ENCODE results near the gene DDX1.

Gene DDX1

DNA sequence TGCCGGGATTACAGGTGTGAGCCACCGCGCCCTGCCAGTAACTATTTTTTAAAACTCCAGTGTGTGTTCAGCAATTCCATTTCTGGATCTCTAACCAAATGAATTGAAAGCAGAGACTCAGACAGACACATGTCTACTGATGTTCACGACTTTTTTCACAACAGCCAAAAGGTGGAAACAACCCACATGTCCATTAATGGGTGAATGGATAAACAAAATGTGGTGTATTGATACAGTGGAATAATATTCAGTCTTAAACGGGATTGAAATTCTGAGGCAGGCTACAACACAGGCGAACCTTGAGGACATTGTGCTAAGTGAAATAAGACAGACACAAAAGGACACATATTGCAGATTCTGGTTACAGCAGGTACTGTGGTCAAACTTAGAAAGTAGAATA is 55.0 kb downstream of the DDX1 start:
- ATAC-seq (no peak), DNase-seq (no peak)

DNA sequence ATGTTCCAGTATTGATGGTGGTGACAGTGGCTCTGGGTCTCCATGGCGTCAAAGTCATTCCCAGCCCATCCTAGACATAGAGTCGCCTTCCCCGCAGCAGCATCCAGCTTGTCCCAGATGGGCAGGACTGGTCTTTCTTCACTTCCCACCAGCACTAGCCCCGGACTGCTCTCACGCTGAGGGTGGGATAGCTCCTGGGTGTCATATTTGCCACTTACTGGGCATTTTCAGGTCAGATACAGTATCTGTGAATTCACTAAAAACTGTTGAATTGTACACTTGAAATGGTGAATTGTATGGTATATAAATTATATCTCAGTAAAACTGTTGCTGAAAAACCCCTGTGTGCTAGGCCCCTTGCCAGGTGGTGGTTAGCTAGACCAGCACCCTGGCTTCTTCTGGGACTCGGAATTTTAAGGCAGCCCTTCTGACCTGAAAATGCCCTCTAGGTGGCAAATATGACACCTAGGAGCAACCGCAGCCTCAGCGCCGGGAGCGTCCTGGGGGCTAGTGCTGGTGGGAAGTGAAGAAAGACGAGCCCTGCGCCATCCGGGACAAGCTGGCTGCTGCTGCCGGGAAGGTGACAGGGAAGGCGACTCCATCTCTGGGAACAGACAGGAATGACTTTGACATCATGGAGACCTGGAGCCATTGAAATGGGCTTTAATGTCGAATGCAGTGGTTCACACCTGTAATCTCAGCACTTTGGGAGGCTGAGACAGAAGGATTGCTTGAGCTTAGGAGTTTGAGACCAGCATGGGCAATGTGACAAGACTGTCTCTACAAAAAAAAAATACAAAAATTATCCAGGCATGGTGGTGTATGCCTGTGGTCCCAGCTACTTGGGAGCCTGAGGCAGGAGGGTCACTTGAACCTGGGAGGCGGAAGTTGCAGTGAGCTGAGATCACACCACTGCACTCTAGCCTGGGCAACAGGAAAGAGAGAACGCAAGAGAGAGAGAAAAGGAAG is 56.2 kb downstream of the DDX1 start:
- no peak for DNase-seq
- no peak for ATAC-seq

DNA sequence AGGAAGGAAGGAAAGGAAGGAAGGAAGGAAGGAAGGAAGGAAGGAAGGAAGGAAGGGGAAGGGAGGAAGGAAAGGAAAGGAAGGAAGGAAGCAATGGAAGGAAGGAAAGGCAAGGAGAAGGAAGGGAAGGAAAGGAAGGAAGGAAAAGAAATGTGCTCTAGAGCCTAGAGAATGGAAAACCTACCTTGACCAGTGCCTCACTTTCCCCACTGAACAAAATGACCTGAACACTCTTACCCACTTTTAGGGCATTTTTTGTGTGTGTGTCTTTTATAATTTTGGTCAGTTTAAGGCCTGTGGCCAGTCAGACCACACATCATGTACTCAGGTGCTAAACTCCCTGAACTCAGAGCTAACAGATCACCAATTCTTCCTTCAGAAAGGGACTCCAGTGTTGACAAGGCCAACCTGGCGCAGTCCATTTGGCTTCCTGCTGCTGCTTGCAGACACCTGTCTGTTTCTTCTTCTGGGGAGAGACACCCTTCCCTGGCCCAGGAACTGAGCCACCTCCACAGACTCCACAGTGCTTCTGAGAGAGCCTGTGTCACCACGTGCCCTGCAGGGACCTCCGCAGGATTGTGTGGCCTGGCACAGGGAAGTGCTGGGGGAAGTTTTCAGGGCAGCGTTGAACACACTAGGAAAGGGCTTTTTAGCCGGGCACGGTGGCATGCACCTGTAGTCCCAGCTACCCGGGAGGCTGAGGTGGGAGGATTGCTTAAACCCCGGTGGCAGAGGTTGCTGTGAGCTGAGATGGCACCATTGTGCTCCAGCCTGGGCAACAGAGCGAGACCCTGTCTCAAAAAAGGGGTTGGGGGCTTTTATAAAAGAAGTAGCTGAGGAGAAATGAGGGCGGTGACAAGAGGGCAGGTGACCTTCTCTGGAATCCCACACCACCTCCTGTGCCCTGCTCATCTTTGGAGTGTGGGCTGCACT is 57.2 kb downstream of the DDX1 start:
- no peak for DNase-seq
- no peak for ATAC-seq

DNA sequence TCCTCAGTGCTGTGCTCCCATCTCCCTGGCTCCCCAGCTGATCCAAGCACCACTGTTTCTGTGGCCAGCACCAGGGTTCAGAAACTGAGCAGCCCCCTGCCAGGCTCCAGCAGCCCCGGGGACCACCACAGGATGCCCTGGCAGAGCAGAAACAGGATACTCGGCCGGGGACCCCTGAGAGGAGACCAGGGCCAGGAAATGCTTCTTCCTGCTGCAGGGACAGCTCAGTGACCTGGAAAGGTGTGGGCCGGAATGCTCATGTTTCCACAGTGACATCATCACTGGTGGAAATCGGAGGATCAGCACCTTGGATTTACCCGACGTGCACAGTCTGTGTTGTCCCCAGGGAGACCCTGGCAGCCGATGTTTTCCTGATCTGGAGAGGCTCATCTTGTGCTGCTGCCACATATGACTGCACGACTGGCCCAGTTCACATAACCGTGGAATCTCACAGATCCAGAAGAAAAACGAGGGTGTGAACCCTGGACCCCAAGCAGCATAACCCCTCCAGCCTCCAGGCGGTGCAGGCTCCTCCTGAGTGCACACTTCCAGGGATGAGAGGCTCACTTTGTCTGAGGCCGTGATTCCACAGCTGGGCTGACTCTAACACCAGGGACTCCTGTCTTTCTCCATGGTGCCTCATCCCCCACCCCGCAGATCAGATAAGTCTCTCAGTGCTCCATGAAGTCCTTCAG is 58.0 kb downstream of the DDX1 start:
- DNase-seq (no peak), ATAC-seq (no peak)

DNA sequence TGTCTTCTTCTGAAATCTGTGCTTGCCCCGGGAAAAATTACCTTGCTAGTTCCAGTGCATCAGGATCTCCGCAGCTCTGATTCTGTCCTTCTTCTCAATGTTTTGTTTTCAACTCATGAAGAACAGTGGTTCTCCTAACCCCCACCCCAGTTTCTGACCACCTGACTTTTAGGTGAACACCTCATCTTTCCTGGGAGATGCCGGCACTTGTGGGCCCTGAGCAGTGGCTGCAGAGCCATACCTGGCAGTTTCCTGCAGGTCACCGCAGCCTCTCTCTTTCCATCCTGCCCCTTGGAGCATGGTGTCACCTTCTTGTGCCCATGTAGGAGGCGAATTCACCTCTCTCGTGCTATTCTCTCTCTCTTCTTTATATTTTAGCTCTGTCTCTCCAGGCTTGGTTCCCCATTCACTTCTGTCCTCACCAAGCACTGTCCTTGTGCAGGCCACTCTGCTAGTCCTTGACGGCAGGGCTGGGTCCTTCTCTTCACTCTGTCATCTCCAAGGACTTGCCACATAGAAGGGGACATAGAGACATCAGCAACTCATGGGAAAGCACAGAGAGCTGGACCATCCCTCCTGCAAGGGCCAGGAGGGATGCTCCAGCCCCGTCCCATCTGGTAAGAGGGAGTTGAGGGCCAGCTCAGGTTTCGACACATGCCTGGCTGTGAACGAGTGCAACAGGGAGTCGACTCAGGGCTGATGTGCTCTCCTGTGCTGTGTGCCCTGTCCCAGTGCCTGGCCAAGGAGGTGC is 59.1 kb downstream of the DDX1 start:
- DNase-seq (no peak), ATAC-seq (no peak)

DNA sequence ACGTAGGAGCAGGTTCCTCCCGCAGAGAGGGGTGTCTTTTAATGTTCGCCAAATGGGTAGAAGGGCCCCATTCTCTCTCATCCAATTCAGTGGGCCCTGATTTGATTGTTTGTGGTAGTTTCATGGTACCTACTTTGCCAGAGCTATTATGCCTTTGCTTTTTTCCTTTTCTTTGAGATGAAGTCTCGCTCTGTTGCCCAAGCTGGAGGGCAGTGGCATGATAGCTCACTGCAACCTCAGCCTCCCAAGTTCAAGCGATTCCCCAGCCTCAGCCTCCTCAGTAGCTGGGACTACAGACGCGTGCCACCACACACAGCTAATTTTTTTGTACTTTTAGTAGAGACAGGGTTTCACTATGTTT is 59.7 kb downstream of the DDX1 start:
- ATAC-seq = no peak
- DNase-seq = no peak

DNA sequence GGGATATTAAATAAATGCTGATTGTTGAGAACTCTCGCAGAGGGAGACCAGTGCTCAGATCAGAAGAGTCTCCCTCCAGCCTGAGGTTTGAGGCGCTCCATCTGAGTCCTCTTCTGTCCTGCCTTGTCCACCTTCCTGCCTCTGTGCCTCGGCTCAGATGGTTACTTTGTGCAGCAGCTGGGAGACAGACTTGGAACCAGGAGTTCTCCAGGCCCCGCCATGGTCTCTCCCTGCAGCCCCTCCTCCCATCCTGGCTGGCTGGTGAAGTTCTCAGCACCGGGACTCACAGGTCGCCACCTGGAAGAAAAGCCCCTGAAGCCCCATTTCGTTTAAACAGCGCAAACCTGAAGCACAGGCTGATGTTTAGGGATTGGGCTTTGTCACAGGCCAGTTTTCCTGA is 60.6 kb downstream of the DDX1 start:
- DNase-seq (no peak), ATAC-seq (no peak)

DNA sequence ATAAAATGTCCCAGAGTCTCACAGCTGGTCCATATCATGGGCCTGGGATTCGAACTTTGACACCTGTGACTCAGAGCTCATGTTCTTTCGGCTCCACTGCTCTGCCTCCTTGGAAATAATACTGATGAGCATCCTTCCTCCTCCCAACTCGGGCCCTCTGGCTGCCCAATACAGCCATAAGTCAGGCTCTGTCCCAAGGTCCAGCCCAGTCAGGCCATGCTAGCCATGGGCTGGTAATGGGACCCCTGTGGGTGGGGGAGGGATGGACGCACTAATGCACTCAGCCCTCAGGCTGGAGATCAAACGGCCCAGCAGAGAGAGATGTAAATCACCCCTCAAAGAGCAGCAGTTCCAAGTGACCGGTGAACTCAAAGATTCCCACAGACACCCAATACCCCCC is 61.1 kb downstream of the DDX1 start:
- DNase-seq = no peak
- ATAC-seq = no peak

DNA sequence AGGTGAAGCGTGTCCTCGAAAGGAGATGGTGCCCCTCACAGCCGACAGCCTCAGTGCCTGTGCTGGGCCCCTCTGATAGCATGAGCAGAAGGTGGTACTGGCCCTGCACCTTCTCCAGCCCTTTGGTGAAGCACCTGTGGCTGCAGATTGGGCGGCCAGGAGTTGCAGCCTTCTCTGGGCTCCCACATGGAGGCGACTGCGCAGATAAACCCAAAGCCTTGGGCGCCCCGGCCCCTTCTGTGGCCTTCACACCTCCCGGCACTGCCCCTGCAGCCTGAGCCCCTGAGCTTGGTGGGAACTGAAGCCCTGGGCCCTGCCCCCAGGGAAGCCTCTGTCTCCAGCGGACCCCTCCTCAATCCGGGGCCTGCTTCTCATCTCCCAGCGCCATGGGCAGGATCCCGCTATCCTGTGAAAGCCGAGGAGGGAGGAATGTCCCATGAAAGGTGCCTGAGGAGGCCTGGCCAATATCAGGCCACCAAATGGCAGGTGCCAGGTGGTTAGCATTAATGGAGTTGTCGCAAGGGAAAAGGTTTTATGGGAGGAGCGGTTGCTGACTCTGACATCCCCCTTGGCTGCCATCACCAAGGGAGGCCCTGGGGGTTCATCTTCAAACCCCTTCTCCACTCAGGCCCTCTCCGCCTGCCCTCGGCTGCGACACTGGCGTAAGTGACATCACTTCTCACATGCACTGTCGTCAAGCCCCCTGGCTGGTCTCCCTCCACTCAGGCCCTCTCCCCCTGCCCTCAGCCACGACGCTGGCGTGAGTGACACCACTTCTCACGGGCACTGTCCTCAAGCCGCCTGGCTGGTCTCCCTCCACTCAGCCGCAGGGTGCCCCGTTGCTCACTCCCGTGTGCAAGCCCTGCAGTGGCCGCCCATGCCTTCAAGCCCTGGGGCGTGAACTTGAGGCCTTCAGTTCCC is 62.4 kb downstream of the DDX1 start:
- no peak for DNase-seq
- ATAC-seq = no peak

DNA sequence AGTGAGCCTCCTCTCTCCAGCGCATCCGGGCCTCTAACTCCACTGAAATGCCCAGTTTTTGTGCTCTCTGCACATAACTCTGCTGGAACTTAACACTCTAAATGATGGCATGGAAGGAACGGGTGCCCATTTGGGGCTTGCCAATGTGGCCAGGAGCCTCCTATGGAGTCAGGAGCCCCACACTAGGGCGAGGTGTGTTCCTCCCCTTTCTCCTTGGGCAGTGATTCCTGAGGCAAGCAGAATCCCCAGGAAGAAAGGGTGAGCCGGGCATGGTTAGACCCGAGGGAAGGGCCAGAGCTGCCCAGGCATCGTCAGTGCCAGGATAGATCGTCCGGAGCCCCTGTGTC is 63.0 kb downstream of the DDX1 start:
- DNase-seq (no peak), ATAC-seq (no peak)

DNA sequence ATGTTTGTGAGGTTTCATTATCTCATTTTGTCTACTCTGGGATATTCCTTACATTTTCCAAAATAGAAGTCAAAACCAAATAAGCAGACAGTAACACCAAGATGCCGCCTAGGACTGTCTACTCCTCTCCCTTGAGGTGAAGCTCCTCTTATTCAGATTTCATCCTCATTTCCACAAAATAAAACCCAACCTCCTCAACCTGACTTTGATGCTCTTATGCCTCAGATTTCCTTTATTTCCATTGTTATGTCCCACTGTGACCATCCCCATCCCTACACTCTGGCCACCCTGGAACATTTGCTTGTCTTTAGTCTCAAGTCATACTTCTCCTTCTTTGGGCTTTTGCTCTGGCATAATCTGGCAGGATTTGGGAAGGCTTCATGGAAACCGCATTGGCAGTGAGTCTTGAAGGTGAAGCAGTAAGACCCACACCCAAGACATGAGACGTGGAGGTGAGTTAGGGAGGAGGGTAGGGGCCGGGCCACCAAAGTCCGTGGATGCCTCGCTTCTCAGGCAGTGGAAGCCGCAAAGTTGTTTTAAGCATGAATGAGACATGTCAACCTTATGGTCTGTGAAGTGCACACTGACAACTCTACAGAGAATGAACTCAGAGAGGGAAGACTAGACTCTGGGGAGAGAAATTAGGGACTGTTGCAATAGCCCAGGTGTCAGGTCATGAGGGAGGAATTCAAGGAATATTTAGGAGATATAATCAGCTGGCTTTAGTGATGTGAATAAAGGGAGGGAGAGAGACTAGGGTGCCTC is 63.6 kb downstream of the DDX1 start:
- DNase-seq = no peak
- no peak for ATAC-seq

DNA sequence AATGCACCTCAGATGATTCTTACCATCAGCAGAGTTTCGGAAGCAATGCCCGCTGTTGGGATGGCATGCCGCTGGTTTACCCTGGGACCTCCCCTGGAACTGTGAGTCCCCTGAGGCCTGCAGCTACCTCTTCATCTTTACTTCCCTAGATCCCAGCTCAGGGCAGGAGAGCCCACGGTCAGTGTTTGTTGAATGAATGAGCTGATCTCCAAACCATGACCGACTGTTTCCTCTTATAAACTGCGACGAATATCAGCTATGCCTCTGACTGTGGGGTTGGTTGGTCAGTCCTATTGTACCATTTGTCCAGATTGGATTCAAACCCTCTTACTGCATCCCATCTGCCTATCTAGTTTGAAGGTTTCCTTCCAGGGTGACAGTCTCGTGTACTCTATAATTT is 64.4 kb downstream of the DDX1 start:
- DNase-seq (no peak), ATAC-seq (no peak)

DNA sequence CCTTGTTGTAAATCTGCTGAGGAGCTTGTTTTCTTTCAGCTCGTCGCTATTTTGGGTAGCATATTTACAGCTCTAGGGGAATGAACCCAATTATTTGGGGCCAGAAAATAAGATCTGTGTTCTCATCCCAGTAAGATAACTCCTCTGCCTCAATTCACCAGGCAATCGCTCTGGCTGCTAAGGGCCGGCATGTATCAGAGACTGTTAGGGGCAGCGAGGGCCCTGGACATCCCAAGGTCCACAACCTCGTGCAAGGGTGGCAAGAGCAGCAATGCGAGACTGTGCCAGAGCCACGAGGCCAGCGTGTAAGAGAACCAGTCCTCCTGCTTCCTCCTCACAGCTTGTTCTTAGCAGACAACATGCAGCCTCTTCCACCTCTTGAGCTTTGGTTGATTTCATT is 66.1 kb downstream of the DDX1 start:
- no peak for DNase-seq
- no peak for ATAC-seq

DNA sequence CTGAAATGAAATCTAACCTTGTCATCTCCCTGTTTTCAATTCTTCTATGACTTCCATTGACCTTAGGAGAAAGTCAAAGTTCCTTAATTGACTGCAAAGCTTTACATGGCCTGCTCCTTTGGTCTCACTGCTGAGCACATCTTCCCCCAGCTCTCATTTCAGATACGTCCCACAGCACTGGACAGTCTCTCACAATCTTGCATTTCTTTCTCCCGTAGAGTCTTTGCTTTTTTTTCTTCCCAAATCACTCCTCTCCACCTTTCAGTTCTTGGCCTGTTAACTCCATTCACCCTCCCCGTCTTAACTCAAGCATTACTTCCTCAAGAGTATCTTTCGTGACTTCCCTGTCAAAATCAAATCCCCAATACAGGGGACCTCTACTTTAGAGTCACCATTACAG is 67.2 kb downstream of the DDX1 start:
- ATAC-seq (no peak), DNase-seq (no peak)

DNA sequence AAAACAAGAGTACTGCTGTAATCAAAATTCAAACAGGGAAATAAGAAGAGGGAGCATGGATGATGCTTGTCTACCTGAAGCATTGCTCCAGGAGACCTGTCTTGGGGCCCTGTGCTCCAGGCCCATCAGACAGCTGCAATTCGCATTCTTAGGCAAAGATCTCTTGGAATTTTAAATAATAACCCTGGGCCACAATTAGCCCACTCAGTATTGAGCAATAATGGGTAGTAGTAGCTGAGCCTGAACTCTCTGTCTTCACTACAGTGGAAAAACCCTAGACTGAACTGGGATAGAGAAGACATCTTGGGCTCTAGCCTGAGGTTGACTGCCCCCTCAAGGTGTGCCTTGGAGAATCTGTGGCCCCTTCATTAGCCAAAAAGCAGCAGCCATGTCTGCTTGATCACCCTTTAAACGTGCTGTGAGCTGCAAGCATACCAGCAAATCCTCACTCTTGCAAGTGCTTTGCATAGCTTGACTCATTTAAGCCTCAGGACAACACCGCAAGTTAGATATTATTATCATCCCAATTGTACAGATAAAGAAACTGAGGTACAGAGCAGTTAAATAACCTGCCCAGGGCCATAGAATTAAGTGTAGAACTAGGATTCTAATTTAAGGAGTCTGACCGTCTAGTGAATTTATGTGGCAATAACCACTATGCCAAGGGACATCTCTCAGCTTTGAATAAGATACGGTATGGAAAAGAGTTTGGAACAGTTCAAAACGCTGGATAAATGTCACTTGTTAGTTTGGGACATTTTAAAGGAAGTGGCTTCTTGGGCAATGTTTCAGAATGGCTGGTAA is 69.0 kb downstream of the DDX1 start:
- ATAC-seq (no peak), DNase-seq (no peak)

DNA sequence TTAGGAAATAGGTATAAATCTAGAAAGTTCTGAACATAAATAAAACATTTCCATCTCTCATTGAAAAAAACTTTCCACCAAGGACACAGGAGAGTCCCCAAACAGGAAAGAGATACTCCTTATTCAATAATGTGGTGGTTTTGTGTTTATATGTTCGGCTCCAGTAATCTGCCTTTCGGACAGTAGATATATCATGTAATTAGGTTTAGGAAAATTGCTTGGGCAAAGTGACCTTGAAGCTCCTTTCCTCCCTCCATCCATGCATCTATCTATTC is 69.6 kb downstream of the DDX1 start:
- ATAC-seq (no peak), DNase-seq (no peak)

DNA sequence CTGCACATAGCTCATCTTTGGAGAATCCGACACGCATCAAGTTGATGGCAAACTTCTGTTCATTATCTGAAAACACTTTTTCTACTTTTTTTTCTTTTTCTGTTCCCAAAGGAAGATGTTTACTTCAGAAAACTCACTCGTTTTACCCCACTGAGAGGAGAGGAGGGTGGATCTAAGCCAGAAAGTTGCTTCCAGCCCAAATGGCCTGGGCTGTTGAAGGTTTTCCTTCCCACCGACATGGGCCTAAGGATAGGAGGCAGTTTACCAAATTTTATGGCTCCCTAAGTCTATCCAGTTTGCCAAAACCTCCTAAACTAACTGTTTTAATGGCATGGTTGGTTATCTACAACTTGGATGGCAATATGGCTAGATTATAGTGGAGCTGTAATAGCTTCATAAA is 70.4 kb downstream of the DDX1 start:
- DNase-seq (no peak), ATAC-seq (no peak)

DNA sequence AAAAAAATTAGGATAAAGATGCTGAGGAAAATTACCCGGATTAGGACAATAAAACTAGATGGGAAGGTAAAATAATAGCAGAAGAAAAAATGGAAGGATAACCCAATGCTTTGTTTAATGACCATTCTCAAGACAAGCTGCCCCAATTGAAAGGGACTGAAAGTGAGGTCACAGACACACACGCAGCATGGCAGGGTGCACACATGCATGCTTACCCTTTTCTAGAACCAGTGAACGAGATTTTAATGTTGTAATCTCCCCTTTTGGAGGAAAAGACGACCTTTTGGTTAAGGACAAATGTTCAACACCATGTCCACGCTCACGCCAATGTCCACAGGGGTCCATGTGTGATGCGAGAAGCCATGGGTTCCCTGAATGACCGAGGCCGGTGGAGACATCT is 70.9 kb downstream of the DDX1 start:
- ATAC-seq (no peak), DNase-seq (no peak)

DNA sequence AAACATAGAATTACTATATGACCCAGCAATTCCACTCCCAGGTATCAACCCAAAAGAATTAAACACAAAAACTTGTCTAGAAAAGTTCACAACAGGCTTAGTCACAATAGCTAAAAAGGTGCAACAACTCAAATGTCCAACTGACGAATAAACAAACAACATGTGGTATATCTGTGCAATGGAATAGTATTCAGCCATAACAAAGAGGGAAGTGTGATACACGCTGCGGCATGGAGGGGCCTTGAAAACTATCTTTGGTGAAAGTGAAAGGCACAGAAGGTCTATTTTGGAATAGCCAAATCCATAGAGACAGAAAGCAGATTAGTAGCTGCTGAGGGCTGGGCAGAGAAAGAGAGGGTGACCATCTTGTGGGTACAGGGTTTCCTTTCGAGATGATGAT is 72.1 kb downstream of the DDX1 start:
- no peak for DNase-seq
- no peak for ATAC-seq
